Testis (tissue), 2 donors: ENCODE data around the gene NR2E1.

Experiments used
- CTCF ChIP-seq, 3 experiments: fragments of 450-650 bp in 2 of 3; fragments of 200-600 bp in 1 of 3; sonication (generic) in 1 of 3; IDR thresholded peaks; one replicate each; pipeline ENCODE4 v1.5.1; 2016 to 2019; ENCODE audit warnings: antibody characterized with exemption in 3 of 3, mild to moderate bottlenecking in 2 of 3, moderate library complexity in 1 of 3
- POLR2A ChIP-seq: fragments of 450-650 bp; IDR thresholded peaks from one replicate; pipeline ENCODE4 v1.6.1; 2017; ENCODE audit warnings: antibody characterized with exemption, mild to moderate bottlenecking, moderate library complexity

- TF ChIP-seq CTCF (IDR thresholded peaks at IDR 0.05) = no peak
- no peak for TF ChIP-seq POLR2A
These were observed 61.5 kb downstream of the NR2E1 start for GRCh38 chr6:108227290-108227689.
